Brain pericyte (primary cell): ENCODE measurements around the gene HOXC13.

Source experiments
- DNase-seq: peaks from one replicate; pipeline ENCODE4 v3.0.0-alpha.2; 2012; ENCODE audit warnings: low read depth, low spot score

The HOXC13 gene, protein sequence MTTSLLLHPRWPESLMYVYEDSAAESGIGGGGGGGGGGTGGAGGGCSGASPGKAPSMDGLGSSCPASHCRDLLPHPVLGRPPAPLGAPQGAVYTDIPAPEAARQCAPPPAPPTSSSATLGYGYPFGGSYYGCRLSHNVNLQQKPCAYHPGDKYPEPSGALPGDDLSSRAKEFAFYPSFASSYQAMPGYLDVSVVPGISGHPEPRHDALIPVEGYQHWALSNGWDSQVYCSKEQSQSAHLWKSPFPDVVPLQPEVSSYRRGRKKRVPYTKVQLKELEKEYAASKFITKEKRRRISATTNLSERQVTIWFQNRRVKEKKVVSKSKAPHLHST

DNA sequence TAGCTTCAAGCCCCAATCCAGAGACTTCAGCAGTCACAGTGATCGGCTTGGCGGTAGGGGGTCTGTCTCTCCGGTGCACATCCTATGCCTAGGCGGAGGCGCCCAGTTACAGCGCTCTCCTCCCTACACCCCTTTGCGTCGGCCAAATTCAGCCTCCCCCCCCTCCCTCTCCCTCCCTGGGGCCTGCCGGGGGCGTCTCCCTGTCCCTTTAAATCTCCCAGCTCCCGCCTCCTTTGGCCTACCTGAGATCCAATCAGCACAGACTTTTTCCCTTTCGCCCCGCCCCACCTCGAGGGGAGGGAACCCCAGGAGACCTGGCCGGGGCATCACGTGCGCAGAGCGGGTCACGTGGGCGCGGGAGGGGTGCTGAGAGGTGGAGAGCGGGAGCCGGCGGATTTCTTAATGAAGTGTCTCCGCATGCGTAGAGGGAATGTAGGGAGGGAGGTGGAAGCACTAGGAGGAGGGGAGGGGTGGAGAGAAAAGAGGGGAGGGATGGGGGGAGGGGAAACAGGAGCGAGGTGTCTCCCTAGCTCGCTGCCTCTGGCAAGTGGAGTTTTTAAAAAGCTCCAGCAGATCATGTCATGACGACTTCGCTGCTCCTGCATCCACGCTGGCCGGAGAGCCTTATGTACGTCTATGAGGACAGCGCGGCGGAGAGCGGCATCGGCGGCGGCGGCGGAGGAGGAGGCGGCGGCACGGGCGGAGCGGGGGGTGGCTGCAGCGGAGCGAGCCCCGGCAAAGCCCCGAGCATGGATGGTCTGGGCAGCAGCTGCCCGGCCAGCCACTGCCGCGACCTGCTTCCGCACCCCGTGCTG is at the start of gene HOXC13:
Gene HOXC13 (plus strand): TSS at position 506 of the 815 bp plus-strand sequence. CDS start 76 bp downstream, at position 582.
- no peak for DNase-seq

DNA sequence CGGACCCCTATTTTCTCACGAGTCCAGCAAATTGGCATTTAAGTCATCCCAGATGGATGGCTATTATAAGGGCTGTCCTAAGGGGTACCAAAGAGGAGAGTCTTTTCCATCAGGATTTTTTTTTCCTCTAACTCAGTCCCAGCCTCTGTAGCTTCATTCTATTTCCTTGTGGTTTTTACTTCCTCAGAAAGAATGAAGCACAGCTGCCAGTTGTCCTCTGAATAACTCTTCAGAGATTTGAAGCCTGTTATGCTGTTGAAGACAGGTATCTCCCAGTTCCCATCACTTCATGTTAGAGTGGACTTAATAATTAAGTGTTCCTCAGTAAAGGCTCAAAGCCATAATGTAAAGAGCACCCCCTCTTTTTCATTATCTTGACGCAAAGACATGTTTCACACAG is 48.5 kb upstream of the HOXC13 start:
- no peak for DNase-seq

DNA sequence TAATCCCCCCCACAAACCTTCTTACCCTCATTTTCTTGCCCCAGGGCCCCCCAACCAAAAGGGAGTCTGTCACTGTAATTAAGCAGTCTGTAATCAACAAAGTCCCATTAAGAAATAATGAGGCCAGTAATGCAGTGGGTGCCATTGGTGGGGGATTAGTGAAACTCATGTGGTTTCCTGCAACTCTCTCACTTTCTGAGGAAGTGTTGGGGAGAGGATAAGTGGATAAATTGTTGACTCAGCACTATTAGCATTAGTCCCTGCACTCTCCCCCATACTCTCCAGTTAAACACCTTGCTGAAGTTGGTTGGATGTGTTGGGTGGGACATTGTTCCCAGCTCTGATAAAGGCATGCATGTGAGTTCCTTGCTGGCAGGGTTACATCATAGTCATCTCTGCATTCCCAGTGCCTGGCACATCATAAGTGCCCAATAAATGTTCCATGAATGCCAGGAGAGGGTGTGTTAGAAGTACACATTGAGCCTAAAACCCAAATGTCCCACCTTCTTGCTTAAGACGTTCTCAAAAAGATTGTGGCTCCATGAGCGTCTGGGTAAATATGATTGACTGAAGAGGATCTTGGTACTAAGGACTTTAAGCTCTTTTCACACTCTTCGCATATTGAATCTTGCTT is 45.8 kb upstream of the HOXC13 start:
- no peak for DNase-seq

DNA sequence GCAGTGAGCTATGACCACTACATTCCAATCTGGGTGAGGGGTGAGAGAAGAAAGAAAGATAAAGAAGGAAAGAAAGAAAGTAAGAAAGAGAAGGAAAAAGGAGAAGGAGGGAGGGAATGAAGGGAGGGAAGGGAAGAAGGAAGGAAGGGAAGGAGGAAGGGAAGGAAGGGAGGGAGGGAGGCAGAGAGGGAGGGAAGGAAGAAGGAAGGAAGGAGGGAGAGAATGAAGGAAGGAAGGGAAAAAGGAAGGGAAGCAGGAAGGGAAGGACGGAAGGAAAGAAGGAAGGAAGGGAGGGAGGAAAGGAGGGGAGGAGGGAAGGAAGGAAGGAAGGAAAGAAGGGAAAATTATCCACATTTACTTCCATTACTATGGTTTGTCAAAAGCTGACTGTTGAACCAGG is 39.4 kb upstream of the HOXC13 start:
- no peak for DNase-seq

DNA sequence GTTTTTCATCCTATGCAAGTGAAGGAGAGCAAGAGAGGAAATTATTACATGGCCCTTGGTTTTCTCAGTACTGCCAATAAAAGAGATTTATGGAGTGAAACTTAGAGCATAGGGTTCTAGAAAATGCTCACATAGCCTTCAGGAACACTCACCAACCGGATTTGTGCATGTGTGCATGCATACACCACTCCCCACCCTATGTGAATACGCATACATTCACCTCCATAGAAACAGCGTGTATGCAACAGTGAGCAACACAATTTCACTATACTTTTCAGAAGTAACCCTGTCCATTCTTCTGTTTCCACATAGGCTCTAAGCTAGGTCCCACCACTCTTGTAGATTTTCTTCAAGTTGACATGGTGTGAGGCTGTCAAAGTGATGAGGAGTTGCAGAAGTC is 31.5 kb upstream of the HOXC13 start:
- no peak for DNase-seq

DNA sequence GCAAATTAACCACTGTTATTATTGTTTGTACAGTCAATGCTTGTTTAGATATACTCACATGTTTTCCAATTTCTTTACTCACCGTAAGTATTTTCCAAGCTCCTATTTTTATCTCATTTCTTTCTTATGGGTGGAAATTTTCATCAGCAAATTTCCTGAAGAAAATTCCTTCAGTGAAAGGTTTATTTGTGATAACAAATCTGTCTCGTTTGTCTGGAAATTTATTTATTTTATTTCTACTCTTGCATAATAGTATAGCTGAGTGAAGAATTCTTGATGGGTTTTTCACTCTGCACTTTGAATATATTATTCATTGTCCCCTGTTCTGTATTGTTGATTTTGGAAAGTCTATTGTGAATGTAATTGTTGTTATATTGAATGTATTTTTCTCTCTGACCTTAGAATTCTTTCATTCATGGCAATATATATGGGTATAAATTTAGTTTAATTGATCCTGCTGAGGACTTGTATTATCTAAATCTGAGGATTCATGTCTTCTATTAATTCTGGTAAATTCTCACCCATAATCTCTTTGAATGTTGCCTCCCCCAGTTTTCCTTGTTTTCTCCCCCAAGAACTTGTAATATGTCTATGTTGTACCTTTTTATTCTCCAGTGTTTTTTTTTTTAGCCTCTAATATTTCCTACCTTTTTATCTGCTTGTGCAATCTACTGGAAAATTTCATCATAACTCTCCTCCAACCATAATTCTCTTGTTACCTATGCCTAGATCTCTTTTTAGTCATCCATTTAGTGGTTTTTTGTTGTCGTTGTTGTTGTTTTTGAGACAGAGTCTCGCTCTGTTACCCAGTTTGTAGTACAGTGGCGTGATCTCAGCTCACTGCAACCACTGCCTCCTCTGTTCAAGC is 21.6 kb upstream of the HOXC13 start:
- DNase-seq, result no peak

DNA sequence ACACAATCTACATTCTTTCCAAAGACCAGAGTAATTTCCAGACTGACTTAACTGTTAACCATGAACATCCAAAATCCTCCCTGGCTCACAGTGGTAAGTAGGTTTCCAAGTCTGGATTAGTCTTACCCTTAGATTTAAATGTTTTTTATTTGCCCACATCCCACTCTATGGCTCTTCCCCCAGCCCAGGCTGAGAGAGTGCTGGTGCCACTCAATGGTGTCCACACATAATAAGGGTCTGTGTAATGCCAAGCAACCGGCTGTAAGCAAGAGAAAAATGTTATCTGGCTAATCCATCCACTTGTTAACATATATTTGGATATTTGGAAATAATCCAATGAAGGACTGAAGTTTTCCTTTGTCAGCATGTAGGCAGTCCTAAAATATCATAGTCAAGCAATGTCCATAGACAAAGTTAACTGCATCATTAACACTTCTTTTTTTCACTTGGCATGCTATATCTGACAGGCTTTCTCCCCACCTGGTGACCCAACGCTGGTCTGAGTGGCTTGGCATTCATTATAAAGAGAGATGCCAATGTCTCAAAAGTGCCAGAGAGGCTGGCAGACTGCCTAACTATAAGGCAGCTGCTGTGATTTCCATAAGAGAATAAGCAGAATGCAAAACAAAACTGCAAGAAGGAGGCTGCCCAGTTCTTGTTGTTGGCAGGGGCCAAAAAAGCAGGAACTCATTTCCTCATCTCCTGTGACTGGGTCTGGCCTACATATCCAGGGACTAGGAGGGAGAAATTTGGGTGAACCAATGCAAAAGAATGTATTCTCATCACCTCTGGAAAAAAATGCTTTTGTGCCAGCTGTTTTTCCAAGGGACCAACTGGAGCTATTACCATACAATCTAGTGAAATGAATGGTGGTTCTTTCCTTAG is 13.9 kb upstream of the HOXC13 start:
- DNase-seq, result no peak

DNA sequence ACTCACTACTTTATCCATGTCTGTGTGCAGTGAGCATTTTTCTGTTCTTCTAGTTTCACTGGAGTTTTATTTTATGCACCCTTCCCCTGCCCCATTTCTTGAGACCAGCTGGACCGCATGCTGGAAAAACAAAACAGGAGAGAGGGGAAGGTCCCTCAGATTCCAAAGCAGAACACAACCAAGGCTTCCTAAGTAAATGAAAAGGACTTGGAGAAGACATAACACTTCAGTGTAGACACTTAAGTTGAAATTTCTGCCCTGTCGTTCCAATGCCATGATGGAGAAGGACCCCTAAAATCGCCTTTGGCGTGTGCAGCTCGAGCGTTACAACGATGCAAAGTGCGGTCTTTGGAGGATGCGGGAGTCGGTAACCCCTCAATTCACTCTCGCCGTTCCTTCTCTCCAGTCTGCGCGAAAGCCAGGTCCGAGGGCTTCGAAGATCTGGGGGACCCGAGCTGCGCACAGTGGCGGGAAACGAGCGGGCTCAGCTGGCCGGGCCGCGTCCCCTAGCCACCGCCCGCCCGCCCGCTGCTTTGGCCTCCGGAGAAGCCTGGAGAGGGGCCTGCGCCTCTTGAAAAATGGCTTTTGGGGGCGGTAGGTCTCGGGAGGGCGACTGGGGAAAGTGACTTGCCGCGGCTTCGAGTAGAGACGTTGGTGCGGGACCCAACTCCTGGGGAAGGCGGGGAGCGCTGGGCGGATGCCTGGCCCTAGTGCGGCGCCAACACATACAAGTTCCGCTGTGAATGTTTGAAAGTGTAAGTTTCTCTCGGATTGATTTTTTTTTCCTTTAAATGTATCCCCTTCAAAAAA is 11.2 kb upstream of the HOXC13 start:
- no peak for DNase-seq

DNA sequence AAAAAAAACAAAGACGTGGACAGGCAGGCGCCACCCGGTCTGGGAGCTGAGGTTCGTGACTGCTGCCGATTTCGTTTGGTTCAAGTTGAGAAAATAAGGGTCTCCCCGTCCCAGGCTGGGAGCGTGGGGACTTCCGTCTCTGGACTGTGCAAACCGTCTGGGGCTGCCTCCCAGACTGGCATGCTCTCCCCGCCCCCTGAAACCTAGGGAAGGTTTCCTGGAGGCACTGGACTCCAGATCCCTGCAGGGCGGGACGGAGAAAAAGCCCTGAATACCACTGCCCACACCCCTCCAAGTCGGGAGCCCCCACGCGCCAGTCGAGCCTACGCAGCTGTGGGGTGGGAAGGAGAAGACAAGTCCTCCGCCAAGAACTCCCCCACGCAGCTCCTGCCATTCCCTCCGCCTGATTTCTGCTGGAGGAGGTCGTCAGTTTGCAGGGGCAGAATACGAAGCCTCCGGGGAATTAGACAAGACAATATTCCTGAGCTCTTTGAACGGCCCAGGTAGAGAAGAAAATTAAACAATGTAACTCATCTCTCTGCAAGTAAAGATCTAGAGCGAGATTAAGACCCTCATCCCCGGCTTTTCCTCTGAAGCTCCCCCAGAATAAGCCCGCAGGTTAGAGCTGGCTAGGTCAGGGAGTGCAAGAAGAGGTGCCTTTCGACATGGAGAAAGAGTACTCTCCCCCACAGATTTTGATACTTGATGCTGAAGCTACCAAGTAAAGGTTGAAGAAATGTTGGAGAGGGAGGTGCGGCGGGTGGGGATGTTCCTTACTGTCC is 10.4 kb upstream of the HOXC13 start:
- DNase-seq, result no peak

DNA sequence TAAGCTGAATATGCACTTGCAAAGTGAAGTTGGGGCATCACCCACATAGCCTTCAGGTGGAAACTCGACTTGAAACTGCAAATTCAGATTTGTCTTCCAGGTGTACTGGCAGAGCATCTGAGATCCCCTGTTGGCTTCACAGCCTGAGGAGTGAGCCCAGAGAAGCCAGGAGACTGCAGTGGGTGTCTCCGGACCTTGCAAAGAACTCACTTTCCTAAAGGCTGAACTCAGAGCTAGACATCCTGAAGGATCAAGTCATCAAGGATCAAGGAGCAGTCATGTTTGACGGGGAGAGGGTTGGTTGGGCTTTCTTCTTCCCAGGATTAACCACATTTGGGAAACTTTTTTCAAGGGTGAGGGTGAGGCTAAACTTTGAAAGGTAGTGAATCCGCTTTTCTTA is 9.1 kb upstream of the HOXC13 start:
- no peak for DNase-seq

DNA sequence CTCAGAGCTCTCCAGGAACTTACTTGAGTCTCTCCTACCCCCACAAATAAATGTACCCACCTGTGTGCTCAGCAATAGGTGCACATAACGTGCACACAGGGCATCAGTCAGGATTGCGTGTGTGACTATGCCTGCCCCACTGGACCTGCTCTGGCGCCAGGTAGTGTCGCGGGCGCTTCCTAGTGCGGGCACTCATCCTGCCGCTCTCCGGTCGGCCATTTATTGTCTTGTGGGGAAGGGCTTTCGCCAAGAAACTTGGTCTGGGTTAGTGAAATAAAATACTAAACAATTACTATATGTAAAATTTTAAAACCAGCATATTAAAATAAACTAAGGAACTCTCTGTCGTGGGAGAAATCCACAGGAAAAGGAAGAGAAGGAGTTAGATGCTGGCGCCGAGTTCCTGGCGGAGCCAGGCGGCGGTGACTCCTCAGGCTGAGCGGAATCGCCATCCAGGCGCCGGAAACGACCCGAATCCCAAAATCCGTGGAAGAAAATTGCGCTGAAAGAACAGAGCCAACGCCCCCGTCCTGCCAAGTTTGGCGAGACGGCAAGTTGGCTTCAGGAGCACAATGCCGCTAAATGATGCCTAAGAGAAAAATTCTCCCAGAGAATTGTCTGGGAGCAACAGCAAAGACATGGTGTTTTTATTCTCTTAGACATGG is 7.9 kb upstream of the HOXC13 start:
- no peak for DNase-seq

DNA sequence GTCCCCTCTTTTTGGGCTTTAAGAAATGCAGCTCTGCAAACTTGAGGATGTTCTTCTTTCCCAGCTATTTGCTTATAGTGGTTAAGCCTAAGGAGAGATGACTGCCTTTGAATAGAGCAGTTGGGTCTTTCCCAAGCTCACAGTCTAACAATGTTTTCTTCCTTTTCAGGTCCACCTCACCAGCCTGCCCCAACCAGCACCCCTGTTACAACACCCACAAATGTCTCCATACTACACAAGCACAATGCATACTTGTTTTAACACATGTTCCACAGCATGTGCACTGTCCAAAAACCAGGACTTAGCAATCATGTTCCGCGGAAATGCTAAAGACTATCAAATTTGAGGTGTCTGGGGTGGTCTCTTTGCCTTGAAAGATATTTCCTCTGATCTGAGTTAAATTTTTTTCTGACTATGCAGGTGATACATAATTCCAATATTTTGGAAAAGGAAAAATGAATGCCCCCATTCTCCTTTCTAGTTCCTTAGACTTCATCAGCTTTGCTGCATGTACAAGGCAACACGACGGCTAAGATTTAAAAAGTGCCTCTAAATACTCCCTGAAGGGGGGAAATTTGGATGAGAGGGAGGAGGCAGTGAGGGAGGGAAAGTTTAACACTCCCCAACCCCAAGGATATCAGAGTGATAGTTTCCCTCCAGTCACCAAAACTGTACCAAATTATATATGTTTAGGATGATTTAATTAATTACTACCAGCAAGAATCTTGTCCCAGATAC is 6.6 kb upstream of the HOXC13 start:
- DNase-seq, result no peak

DNA sequence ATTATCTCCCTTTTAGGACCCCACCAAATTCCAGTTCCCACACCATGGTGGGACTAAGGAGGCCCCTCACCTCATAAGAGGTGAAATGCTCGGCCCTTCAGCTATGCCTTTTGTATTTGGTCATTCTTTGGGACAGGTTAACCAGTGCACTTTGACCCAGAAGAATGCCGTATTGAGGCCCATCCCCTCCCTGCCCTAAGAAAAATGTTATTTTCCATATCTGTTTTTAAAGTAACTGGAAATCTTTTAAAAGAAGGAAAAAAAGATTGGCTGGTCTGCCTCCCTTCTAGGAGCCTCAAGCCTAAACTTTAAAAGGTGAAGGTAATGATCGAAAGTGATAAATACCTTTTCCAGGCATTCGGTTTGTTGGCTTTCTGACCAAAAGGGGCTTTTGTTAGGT is 5.7 kb upstream of the HOXC13 start:
- no peak for DNase-seq

DNA sequence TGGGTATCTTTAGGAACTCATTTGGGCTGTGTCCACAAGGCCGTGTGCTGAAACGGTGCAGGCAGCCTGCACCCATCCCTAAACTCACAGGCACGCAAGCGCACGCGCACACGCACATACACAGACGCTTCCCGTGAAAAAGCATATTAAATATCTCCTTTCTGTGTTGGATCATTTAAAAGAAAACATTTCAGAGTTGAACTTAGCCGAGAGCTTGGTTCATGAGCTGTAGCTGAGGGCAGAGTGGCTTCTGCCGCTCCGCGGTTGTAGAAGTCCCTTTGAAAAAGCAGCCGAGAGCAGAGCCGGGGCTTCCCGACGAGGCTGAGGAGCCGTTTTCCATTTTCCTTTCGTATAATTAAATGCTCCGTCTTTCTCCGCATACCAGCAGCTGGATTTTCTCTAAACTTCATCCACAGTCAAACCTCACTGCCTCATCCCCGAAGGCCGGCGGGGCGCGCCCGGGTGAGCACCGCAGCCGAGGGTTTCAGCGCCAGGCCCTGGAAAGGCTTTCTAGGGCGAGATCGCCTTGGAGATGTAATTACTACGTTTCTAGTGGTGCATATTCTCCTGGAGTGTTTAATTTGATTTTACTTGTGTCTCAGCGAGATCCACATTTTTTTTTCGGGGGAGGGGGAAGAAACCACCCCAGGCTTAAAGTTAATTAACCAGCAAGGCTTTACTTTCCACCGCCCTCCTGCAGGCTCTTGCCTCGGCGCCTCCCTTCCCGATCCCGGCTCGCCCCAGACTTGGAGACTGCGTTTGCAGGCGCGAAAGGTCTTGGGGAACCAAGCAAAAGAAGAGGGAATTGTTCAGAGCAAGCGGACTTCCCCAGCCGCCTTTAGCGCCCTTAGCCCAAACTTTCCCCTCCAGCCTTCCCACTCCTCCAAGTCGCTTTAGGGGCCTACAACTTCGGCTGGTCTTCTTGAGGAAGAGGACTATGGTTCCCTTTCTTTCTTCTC is 3.0 kb upstream of the HOXC13 start:
- no peak for DNase-seq

DNA sequence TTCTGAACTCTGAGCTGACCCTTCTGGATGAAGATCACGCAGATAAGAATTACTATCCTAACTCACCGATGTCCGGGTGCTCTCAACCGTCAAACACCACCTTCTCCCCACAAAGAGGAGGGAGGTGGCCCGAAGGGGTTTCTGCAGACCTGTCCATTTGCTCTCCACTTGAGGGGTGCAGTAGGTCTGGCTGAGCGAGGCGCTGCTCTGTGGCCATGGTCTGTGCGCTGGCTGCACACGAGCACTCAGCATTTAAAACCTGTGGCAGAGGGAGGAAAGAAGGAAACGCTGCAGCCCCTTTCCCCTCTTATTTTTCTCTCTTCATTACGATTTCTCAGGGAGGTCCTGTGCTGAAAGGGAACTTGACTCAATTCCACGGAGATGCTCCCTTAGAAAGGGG is 1.5 kb upstream of the HOXC13 start:
- no peak for DNase-seq

DNA sequence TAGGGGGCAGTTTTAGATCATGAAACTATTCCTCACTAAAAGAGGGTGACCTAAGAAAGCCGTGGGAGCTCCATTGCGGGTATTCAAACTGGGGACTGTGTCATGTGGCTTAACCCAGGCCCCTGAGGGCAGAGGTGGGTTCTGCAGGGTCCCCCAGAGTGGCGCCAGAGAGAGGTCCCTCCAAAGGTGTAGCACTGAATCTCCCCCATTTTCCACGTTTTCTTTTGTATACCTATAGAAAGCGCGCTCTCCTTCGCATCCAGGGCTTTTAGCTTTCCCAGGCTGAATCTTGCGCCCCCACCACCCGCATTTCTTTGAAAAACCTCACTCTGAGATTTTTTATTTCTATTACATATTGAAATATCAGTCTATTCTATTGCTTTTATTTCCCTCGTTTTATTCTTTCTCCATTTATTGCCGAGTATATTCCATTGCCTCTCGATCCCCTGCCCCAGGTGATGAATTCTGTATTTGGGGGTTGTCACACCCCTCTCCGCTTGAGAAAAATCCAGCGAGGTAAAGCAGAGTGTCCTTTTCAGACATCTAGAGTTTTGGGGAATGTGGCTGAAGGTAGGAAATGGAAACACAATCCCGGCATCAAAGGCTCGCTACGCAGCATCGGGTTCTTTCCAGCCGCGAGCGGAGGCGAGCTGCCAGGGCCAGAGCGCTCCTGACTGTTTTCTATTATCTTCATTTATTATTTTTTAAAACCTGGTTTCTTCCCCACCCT is 870 bp upstream of the HOXC13 start:
- DNase-seq, result no peak
